Measurements from ENCODE around the gene ISY1. TPM values are rescaled to one million over a fixed set of nuclear protein-coding genes. Genes with fewer than 3 reads are reported as not detected.
A peak's percentile ranks its signal among the peaks of the same experiment; 100 is the strongest.
"Not testable (repeated sequence)": the region's sequence is repeated elsewhere in the genome, so short reads cannot be mapped to it uniquely, and the experiment has no call there.

The ISY1 gene
- total and polyA plus RNA-seq, 12 donors, result 15.9 to 35.4 (median 29.5) TPM

DNA sequence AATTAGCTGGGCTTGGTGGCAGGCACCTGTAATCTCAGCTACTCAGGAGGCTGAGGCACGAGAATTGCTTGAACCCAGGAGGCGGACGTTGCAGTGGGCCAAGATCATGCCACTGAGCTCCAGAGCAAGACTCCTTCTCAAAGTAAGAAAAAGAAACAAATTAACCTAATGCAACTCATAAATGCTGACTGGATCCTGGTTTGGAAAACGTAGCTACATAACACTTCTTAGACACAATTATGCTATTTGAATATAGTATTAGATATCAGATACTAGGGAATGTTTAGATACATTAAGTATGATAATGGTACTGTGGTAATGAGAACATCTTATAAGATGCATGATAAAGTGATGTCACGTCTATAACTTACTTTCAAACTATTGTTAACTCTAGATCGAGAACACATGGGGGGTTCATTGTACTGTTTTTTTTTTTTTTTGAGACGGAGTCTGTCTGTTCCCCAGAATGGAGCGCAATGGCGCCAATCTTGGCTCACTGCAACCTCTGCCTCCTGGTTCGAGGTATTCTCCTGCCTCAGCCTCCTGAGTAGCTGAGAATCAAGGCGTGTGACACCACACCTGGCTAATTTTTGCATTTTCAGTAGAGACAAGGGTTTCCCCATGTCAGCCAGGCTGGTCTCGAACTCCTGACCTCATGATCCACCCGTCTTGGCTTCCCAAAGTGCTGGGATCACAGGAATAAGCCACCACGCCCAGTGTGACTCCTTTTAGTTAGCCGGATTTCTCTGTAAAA lies 5.9 kb upstream of the ISY1 start:
- DNase-seq, result no peak
- WGBS, 2 donors, result 87 to 89% methylated on average over 15 of the region's 15 CpGs
- ATAC-seq, result no peak
- Histone ChIP-seq H3K36me3 (peaks cover 5 to 75% (median 62%) of the 10 kb centered on the region in 9 donors), H3K27ac (no peak overlapping the region), H3K4me3 (no peak overlapping the region), H3K4me1 (peaks cover 6 to 30% (median 17%) of the 10 kb centered on the region in 9 donors), H3K9me3 (no peaks in the 10 kb centered on the region), H3K27me3 (no peaks in the 10 kb centered on the region)
- intact Hi-C loops (cut with DNase I), result no loop called here
- TF ChIP-seq, protein P1, sequence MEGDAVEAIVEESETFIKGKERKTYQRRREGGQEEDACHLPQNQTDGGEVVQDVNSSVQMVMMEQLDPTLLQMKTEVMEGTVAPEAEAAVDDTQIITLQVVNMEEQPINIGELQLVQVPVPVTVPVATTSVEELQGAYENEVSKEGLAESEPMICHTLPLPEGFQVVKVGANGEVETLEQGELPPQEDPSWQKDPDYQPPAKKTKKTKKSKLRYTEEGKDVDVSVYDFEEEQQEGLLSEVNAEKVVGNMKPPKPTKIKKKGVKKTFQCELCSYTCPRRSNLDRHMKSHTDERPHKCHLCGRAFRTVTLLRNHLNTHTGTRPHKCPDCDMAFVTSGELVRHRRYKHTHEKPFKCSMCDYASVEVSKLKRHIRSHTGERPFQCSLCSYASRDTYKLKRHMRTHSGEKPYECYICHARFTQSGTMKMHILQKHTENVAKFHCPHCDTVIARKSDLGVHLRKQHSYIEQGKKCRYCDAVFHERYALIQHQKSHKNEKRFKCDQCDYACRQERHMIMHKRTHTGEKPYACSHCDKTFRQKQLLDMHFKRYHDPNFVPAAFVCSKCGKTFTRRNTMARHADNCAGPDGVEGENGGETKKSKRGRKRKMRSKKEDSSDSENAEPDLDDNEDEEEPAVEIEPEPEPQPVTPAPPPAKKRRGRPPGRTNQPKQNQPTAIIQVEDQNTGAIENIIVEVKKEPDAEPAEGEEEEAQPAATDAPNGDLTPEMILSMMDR (IDR thresholded peaks at IDR 0.05), result no peak

- H3K27ac ChIP-seq; DNase-seq; ATAC-seq; intact Hi-C loops (cut with DNase I); H3K27me3 ChIP-seq; H3K9me3 ChIP-seq; H3K4me3 ChIP-seq: not testable (repeated sequence)
- Histone ChIP-seq H3K36me3 (peaks cover 0 to 63% (median 54%) of the 10 kb centered on the region in 9 donors), H3K4me1 (peaks cover 3 to 21% (median 11%) of the 10 kb centered on the region in 9 donors)
- 95 to 96% methylated on average over 8 of the region's 8 CpGs for WGBS, 2 donors
Observed at GRCh38 chr3:129165594-129165993, 4.7 kb upstream of the ISY1 start.

- Histone ChIP-seq H3K4me1 (peaks cover 8 to 24% (median 17%) of the 10 kb centered on the region in 9 donors), H3K9me3 (no peaks in the 10 kb centered on the region), H3K27ac (no peak overlapping the region), H3K4me3 (no peak overlapping the region), H3K27me3 (no peaks in the 10 kb centered on the region), H3K36me3 (peaks cover 0 to 52% (median 43%) of the 10 kb centered on the region in 9 donors)
- TF ChIP-seq, protein P1 (IDR thresholded peaks at IDR 0.05), result no peak
- ATAC-seq, result no peak
- intact Hi-C loops (cut with DNase I), result no loop called here
- WGBS, 2 donors, result 91 to 93% methylated on average over 7 of the region's 7 CpGs
- no peak for DNase-seq
Observed at GRCh38 chr3:129164500-129164899, 3.6 kb upstream of the ISY1 start.

DNA sequence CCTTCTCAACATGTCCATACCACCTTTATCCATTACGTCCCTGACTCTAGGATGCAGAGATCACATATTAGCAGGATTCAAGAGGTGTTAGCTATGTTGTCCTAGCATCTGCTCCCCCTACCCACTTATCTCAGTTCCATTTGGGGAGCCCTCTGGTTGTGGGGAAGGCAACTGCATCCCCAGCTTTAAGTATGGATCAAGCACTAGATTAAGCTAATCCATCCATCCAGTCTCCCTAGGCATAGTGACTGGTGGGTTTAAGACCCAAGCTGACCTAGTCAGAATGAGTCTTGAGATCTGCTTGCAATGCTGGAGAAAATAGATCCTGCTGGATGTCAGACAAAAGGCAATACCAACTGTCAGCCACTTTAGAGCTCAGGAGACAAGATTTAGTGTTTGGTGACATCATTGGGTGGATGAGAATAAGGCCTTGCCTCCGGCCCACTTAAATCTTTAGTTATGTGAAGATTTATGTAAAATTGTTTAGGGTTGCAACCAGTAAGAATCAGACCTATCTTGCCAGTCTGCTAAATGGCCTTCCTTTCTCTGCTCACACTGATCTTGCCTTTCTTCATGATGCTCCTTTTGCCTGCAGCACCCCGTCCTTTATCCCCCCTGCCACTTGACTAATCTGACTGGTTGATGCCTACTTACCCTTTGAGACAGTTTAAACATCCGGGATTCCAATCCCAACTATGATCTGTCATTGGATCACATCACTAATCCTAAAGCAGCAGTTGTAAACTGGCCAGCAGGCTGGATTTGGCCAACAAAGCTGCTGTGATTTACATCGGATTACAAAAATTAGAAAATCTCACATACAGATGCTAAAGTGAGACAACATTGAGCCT lies 2.1 kb upstream of the ISY1 start:
- peaks cover 0 to 48% (median 33%) of the 10 kb centered on the region in 9 donors for H3K36me3 ChIP-seq
- no peak overlapping the region for H3K4me3 ChIP-seq
- no peak for DNase-seq
- 70 to 73% methylated on average over 5 of the region's 5 CpGs for WGBS, 2 donors
- ATAC-seq, result no peak
- H3K27me3 ChIP-seq, result no peaks in the 10 kb centered on the region
- no peaks in the 10 kb centered on the region for H3K9me3 ChIP-seq
- H3K4me1 ChIP-seq, result peaks cover 8 to 33% (median 21%) of the 10 kb centered on the region in 9 donors
- peak overlapping the region in 5 of 10 donors; percentile 11 to 99 (median 92) for H3K27ac ChIP-seq
- TF ChIP-seq, protein P1 (IDR thresholded peaks at IDR 0.05), result peak in 3 of 9 donors; percentile 3 to 23 (median 11)
- intact Hi-C loops (cut with DNase I), result no loop called here

Measured in heart right ventricle (tissue), 16 donors.